ENCODE measurements around the gene C8A.

The C8A gene

DNA sequence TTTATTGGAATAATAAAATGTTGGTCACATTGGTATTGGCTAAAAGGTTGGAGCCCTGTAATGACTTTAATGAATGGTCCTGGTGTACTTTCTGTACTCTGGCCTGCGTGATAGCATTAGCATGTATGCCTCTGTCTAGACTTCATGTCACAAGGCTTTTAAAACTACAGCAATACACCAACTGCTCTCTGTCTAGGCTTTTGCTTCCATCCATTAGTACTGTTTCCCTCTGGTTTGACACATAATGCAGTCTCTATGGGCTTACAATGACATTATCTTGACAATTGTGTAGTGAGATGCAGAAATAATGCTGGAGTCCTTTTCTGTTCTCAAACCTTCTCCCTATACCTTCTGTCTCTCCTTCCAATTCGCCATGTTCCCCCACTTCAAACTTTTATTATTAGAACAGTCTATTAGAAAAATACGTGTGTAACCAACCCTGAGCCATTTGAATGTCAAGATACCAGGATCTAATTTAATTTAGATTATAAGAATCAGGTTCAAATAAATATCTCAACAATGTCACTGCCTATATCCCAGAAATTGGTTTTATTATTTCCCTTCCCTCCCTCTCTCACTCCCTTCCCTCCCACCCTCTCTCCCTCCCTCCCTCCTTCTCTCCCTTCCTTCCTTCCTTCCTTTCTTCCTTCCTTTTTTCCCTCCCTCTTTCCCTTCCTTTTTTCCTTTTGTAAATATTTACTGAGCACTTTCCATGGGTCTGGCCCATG, 8.8 kb downstream of the C8A start:
- Histone ChIP-seq H3K9ac (ENCODE audit: low read depth, low read length) (no peak overlapping the region), H3K4me1 (ENCODE audit: control insufficient read depth, insufficient read depth, low read length) (no peaks in the 10 kb centered on the region), H3K27ac (ENCODE audit: low read depth, low read length) (no peak overlapping the region), H3K27me3 (ENCODE audit: control insufficient read depth, insufficient read depth, low read length) (no peaks in the 10 kb centered on the region), H3K9me3 (ENCODE audit: control insufficient read depth, insufficient read depth, low read length) (no peaks in the 10 kb centered on the region), H3K4me3 (ENCODE audit: low read depth, low read length) (no peak overlapping the region), H3K36me3 (ENCODE audit: control insufficient read depth, insufficient read depth, low read length) (no peaks in the 10 kb centered on the region)

DNA sequence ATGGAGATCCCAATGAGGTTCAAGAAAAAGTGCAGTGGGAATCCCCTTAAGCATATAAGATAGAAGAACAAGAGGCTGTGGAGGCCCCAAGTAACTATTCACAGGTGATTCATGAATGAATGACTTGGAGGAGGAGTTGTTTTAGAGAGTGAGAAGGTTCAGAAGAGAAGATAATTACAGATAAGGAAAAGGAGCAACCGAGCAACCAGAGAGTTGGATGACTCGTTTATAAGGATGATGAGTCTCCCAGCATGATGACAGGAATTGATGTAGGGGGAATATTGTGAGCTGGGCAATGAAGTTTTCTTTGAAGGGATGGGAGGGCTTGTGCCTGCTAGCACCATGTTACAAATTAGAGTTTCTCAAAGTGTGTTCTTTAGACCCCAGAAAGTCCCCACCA, 9.8 kb downstream of the C8A start:
- Histone ChIP-seq H3K36me3 (ENCODE audit: control insufficient read depth, insufficient read depth, low read length) (no peaks in the 10 kb centered on the region), H3K9ac (ENCODE audit: low read depth, low read length) (no peak overlapping the region), H3K27me3 (ENCODE audit: control insufficient read depth, insufficient read depth, low read length) (no peaks in the 10 kb centered on the region)

DNA sequence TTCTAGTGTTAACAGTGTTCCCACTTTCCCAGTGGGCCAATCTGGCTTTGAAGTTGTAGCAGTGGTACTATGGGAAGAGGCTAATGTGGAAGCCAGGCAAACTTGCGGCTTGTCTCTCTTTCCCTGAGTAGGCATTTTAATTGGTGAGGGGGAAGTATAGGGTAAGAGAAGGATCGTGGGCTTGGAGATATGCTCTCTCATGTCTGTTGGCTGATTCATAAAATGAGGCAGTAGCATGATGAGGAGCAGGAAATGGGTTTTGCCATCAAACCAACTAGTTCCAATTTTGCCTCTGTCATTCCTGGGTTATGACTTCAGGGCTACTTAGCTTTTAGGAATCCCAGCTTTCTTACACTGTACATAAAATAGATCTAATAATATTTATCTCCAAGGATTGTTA, 12.1 kb downstream of the C8A start:
- Histone ChIP-seq H3K4me1 (ENCODE audit: control insufficient read depth, insufficient read depth, low read length) (no peaks in the 10 kb centered on the region), H3K36me3 (ENCODE audit: control insufficient read depth, insufficient read depth, low read length) (no peaks in the 10 kb centered on the region), H3K27me3 (ENCODE audit: control insufficient read depth, insufficient read depth, low read length) (no peaks in the 10 kb centered on the region), H3K9ac (ENCODE audit: low read depth, low read length) (no peak overlapping the region), H3K27ac (ENCODE audit: low read depth, low read length) (no peak overlapping the region), H3K9me3 (ENCODE audit: control insufficient read depth, insufficient read depth, low read length) (no peaks in the 10 kb centered on the region), H3K4me3 (ENCODE audit: low read depth, low read length) (no peak overlapping the region)

More for the DNA sequence above, 9.8 kb downstream of the C8A start:
- Histone ChIP-seq H3K27ac (ENCODE audit: low read depth, low read length) (no peak overlapping the region), H3K4me1 (ENCODE audit: control insufficient read depth, insufficient read depth, low read length) (no peaks in the 10 kb centered on the region), H3K9me3 (ENCODE audit: control insufficient read depth, insufficient read depth, low read length) (no peaks in the 10 kb centered on the region), H3K4me3 (ENCODE audit: low read depth, low read length) (no peak overlapping the region)

DNA sequence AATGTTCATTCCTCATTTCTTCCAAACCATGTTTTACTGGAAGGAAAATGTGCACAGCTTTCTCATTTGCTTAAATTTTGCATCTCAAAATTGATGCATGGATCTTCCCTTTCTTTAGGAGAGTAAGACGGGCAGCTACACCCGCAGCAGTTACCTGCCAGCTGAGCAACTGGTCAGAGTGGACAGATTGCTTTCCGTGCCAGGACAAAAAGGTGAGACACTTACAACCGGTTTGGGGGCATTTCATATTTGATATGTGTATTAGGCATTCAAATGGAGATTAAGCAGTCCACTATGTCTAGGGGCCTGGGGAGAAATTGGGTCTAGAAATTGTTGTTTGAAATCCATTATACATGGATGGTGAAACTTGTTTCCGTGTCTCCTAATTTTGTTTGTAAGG, 12.9 kb downstream of the C8A start:
- Histone ChIP-seq H3K4me1 (ENCODE audit: control insufficient read depth, insufficient read depth, low read length) (no peaks in the 10 kb centered on the region), H3K27ac (ENCODE audit: low read depth, low read length) (no peak overlapping the region), H3K27me3 (ENCODE audit: control insufficient read depth, insufficient read depth, low read length) (no peaks in the 10 kb centered on the region), H3K4me3 (ENCODE audit: low read depth, low read length) (no peak overlapping the region), H3K9me3 (ENCODE audit: control insufficient read depth, insufficient read depth, low read length) (no peaks in the 10 kb centered on the region), H3K9ac (ENCODE audit: low read depth, low read length) (no peak overlapping the region), H3K36me3 (ENCODE audit: control insufficient read depth, insufficient read depth, low read length) (no peaks in the 10 kb centered on the region)

DNA sequence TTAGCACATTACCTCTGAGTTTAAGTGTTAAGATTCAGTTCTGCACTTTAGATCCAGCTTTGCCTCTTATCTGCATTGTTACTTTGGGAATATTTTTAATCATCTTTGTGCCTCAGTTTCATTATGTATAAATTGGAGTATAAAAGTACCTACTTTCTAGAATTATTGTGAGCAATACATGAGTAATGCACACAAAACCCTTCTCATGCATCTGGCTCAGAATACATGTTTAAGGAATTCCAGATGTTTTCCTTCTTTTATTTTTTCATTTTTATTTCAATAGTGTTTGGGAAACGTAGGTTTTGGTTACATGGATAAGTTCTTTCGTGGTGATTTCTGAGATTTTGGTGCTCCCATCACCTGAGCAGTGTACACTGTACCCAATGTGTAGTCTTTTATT, 14.2 kb downstream of the C8A start:
- no peaks in the 10 kb centered on the region for H3K4me1 ChIP-seq (ENCODE audit: control insufficient read depth, insufficient read depth, low read length)
- no peak overlapping the region for H3K9ac ChIP-seq (ENCODE audit: low read depth, low read length)
- no peaks in the 10 kb centered on the region for H3K9me3 ChIP-seq (ENCODE audit: control insufficient read depth, insufficient read depth, low read length)
- no peaks in the 10 kb centered on the region for H3K36me3 ChIP-seq (ENCODE audit: control insufficient read depth, insufficient read depth, low read length)
- H3K27me3 ChIP-seq (ENCODE audit: control insufficient read depth, insufficient read depth, low read length): no peaks in the 10 kb centered on the region
- no peak overlapping the region for H3K27ac ChIP-seq (ENCODE audit: low read depth, low read length)
- H3K4me3 ChIP-seq (ENCODE audit: low read depth, low read length): no peak overlapping the region

DNA sequence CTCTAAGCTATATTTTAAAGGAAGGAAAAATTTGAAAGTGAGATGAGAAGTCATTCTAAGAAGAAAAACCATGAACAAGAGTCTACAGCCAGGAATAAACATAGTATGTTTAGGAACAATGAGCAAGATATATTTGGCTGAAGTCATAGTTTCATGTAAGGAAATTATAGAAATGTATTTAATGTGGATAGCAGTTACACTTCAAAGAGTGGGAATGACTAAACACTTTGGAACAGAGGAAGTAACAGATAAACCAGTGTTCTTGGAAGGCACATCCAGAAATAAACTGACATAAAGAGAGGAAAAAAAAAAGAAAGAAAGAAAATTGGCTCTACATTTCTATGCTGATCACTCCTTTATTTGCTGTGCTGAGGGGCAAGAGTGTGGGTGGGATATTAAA, 18.0 kb downstream of the C8A start:
- H3K4me3 ChIP-seq (ENCODE audit: low read depth, low read length): no peak overlapping the region
- H3K9ac ChIP-seq (ENCODE audit: low read depth, low read length): no peak overlapping the region
- no peaks in the 10 kb centered on the region for H3K27me3 ChIP-seq (ENCODE audit: control insufficient read depth, insufficient read depth, low read length)
- no peaks in the 10 kb centered on the region for H3K9me3 ChIP-seq (ENCODE audit: control insufficient read depth, insufficient read depth, low read length)
- H3K27ac ChIP-seq (ENCODE audit: low read depth, low read length): no peak overlapping the region
- H3K4me1 ChIP-seq (ENCODE audit: control insufficient read depth, insufficient read depth, low read length): no peaks in the 10 kb centered on the region
- H3K36me3 ChIP-seq (ENCODE audit: control insufficient read depth, insufficient read depth, low read length): no peaks in the 10 kb centered on the region

DNA sequence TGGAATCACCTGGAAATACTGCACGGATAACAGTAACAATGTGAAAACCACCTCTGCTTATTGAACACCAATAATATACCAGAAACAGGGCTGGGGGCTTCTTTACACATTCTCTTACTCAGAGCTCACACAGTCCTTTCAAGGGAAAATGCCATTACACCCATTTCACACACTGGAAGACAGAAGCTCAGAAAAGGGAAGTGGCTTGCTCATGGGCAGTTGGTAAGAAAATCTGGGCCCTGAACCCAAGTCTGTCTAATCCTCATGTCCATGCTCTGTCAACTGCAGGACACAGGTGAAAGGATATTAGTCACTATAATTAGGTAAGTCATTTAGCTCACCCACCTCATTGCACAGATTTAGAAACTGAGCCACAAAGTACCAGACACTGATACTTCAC, 18.6 kb downstream of the C8A start:
- Histone ChIP-seq H3K27ac (ENCODE audit: low read depth, low read length) (no peak overlapping the region), H3K36me3 (ENCODE audit: control insufficient read depth, insufficient read depth, low read length) (no peaks in the 10 kb centered on the region), H3K9me3 (ENCODE audit: control insufficient read depth, insufficient read depth, low read length) (no peaks in the 10 kb centered on the region), H3K4me1 (ENCODE audit: control insufficient read depth, insufficient read depth, low read length) (no peaks in the 10 kb centered on the region), H3K4me3 (ENCODE audit: low read depth, low read length) (no peak overlapping the region), H3K9ac (ENCODE audit: low read depth, low read length) (no peak overlapping the region), H3K27me3 (ENCODE audit: control insufficient read depth, insufficient read depth, low read length) (no peaks in the 10 kb centered on the region)

DNA sequence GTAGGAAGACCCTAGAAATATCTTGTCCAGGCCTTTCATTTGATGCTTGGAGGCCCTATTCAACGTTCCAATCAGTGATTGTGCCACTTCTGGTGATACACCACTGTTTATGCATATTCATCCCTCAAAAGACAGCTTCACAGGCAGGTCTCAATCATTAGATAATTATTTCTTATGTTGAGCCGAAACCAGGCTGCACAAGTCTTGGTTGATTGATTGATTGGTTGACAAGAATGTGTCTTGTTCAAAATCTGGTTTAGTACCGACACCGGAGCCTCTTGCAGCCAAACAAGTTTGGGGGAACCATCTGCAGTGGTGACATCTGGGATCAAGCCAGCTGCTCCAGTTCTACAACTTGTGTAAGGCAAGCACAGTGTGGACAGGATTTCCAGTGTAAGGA, 20.1 kb downstream of the C8A start:
- H3K36me3 ChIP-seq (ENCODE audit: control insufficient read depth, insufficient read depth, low read length): no peaks in the 10 kb centered on the region
- no peak overlapping the region for H3K4me3 ChIP-seq (ENCODE audit: low read depth, low read length)
- H3K4me1 ChIP-seq (ENCODE audit: control insufficient read depth, insufficient read depth, low read length): no peaks in the 10 kb centered on the region
- H3K27ac ChIP-seq (ENCODE audit: low read depth, low read length): no peak overlapping the region
- no peak overlapping the region for H3K9ac ChIP-seq (ENCODE audit: low read depth, low read length)
- no peaks in the 10 kb centered on the region for H3K9me3 ChIP-seq (ENCODE audit: control insufficient read depth, insufficient read depth, low read length)
- no peaks in the 10 kb centered on the region for H3K27me3 ChIP-seq (ENCODE audit: control insufficient read depth, insufficient read depth, low read length)

DNA sequence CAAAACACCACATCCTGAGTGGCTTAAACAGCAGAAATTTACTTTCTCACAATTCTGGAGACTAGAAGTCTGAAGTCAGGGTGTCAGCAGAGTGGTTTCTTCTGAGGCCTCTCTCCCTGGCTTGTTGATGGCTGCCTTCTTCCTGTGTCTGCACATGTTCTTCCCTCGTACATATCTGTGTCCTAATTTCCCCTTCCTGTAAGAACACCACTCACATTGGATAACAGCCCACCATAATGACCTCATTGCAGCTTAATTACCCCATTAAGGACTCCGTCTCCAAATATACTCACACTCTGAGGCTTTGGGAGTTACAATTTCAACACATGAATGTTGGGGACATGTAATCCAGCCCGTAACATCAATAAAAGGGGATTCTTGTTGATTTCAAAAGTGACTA, 23.4 kb downstream of the C8A start:
- Histone ChIP-seq H3K9ac (ENCODE audit: low read depth, low read length) (no peak overlapping the region), H3K27ac (ENCODE audit: low read depth, low read length) (no peak overlapping the region), H3K4me3 (ENCODE audit: low read depth, low read length) (no peak overlapping the region), H3K4me1 (ENCODE audit: control insufficient read depth, insufficient read depth, low read length) (no peaks in the 10 kb centered on the region), H3K27me3 (ENCODE audit: control insufficient read depth, insufficient read depth, low read length) (no peaks in the 10 kb centered on the region), H3K36me3 (ENCODE audit: control insufficient read depth, insufficient read depth, low read length) (no peaks in the 10 kb centered on the region), H3K9me3 (ENCODE audit: control insufficient read depth, insufficient read depth, low read length) (no peaks in the 10 kb centered on the region)

DNA sequence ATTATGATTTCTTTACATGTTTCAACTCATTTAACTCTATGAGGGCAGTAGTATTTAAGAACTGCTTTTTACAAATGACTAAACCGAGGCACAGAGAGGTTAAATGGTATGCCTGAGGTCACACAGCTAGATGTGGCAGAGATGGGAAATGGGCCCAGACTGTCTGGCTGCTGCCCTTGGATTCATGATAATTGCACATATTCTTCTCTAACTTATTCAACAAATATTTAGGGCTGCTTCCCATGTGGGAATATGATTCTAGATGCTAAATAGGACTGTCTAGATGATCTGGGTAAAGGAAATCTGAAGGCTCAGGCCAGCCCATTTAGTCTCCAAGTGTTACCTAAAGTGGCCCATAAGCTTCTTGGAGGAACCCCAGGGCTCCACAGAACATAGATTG, 26.2 kb downstream of the C8A start:
- no peak overlapping the region for H3K9ac ChIP-seq (ENCODE audit: low read depth, low read length)
- H3K4me1 ChIP-seq (ENCODE audit: control insufficient read depth, insufficient read depth, low read length): no peaks in the 10 kb centered on the region
- no peak overlapping the region for H3K27ac ChIP-seq (ENCODE audit: low read depth, low read length)

DNA sequence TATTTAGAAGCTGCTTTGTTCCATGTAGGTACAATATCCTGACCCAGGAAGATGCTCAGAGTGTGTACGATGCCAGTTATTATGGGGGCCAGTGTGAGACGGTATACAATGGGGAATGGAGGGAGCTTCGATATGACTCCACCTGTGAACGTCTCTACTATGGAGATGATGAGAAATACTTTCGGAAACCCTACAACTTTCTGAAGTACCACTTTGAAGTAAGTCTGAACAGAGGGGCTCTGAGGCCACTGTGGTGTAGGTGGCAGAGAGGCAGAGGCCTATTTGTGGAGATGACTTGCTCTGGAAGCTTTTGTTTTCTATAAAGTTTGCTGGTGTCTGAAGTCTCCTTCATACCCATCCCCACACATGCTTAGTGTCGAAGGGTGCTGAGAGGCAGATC, 26.8 kb downstream of the C8A start:
- no peak overlapping the region for H3K9ac ChIP-seq (ENCODE audit: low read depth, low read length)
- H3K9me3 ChIP-seq (ENCODE audit: control insufficient read depth, insufficient read depth, low read length): no peaks in the 10 kb centered on the region
- no peaks in the 10 kb centered on the region for H3K4me1 ChIP-seq (ENCODE audit: control insufficient read depth, insufficient read depth, low read length)
- H3K27ac ChIP-seq (ENCODE audit: low read depth, low read length): no peak overlapping the region
- H3K27me3 ChIP-seq (ENCODE audit: control insufficient read depth, insufficient read depth, low read length): no peaks in the 10 kb centered on the region
- H3K36me3 ChIP-seq (ENCODE audit: control insufficient read depth, insufficient read depth, low read length): no peaks in the 10 kb centered on the region
- no peak overlapping the region for H3K4me3 ChIP-seq (ENCODE audit: low read depth, low read length)

More for the DNA sequence above, 26.2 kb downstream of the C8A start:
- Histone ChIP-seq H3K4me3 (ENCODE audit: low read depth, low read length) (no peak overlapping the region), H3K9me3 (ENCODE audit: control insufficient read depth, insufficient read depth, low read length) (no peaks in the 10 kb centered on the region), H3K27me3 (ENCODE audit: control insufficient read depth, insufficient read depth, low read length) (no peaks in the 10 kb centered on the region), H3K36me3 (ENCODE audit: control insufficient read depth, insufficient read depth, low read length) (no peaks in the 10 kb centered on the region)
